ENCODE data around the gene ZMYM4.
A peak's percentile ranks its signal among the peaks of the same experiment; 100 is the strongest.

Gene ZMYM4

DNA sequence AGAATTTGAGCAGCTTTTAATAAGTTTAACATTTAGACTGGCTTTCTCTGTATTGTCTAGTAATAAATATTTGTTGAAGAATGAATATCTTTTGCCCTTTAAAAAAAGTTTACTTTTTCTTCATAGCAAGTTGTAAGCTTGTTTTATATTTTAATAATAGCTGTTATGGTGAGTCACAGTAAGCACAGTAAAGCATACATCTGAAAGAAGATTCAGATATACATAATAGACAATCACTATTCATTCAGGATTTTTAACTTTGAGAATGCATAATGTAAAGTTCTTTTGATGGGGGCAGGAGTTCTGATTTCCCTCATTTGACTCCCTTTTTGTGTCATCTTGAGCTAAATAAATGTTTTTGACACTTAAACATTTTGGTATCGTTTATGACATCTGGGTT lies 66.0 kb downstream of the ZMYM4 start:
- Histone ChIP-seq H3K4me3 (ENCODE audit: low read depth in 1 of 2, low read length in 2 of 2) (no peak overlapping the region), H3K4me1 (ENCODE audit: control insufficient read depth in 1 of 2, insufficient read depth in 2 of 2, low read length in 2 of 2) (no peaks in the 10 kb centered on the region), H3K27ac (ENCODE audit: low read length) (no peak overlapping the region), H3K27me3 (ENCODE audit: low read depth, low read length) (no peaks in the 10 kb centered on the region), H3K9me3 (ENCODE audit: control insufficient read depth in 1 of 2, low read length in 2 of 2) (no peaks in the 10 kb centered on the region), H3K36me3 (ENCODE audit: control insufficient read depth in 1 of 2, insufficient read depth in 2 of 2, low read length in 2 of 2) (peaks cover 0 to 4% of the 10 kb centered on the region in 2 donors)

- no peaks in the 10 kb centered on the region for H3K27me3 ChIP-seq (ENCODE audit: low read depth, low read length)
Observed at GRCh38 chr1:35340519-35340918, 72.0 kb downstream of the ZMYM4 start.

GRCh38 chr1:35345439-35345981 lies 77.0 kb downstream of the ZMYM4 start:
- Histone ChIP-seq H3K4me1 (ENCODE audit: control insufficient read depth in 1 of 2, insufficient read depth in 2 of 2, low read length in 2 of 2) (no peaks in the 10 kb centered on the region), H3K27ac (ENCODE audit: low read length) (no peak overlapping the region), H3K36me3 (ENCODE audit: control insufficient read depth in 1 of 2, insufficient read depth in 2 of 2, low read length in 2 of 2) (no peaks in the 10 kb centered on the region), H3K9me3 (ENCODE audit: control insufficient read depth in 1 of 2, low read length in 2 of 2) (no peaks in the 10 kb centered on the region), H3K4me3 (ENCODE audit: low read depth in 1 of 2, low read length in 2 of 2) (no peak overlapping the region), H3K27me3 (ENCODE audit: low read depth, low read length) (no peaks in the 10 kb centered on the region)

More at GRCh38 chr1:35340519-35340918, 72.0 kb downstream of the ZMYM4 start:
- Histone ChIP-seq H3K4me1 (ENCODE audit: control insufficient read depth in 1 of 2, insufficient read depth in 2 of 2, low read length in 2 of 2) (no peaks in the 10 kb centered on the region), H3K4me3 (ENCODE audit: low read depth in 1 of 2, low read length in 2 of 2) (no peak overlapping the region), H3K9me3 (ENCODE audit: control insufficient read depth in 1 of 2, low read length in 2 of 2) (peaks cover 0 to 2% of the 10 kb centered on the region in 2 donors), H3K36me3 (ENCODE audit: control insufficient read depth in 1 of 2, insufficient read depth in 2 of 2, low read length in 2 of 2) (no peaks in the 10 kb centered on the region), H3K27ac (ENCODE audit: low read length) (no peak overlapping the region)

DNA sequence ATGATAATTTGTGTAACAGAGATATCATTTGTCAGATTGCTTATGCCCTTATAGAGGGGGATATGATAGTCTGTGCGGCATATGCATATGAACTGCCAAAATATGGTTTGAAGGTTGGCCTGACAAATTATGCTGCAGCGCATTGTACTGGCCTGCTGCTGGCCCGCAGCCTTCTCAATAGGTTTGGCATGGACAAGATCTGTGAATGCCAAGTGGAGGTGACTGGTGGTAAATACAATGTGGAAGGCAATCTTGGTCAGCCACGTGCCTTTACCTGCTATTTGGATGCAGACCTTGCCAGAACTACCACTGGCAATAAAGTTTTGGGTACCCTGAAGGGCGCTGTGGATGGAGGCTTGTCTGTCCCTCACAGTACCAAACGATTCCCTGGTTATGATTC lies 82.4 kb downstream of the ZMYM4 start:
- H3K27ac ChIP-seq (ENCODE audit: low read length): no peak overlapping the region

DNA sequence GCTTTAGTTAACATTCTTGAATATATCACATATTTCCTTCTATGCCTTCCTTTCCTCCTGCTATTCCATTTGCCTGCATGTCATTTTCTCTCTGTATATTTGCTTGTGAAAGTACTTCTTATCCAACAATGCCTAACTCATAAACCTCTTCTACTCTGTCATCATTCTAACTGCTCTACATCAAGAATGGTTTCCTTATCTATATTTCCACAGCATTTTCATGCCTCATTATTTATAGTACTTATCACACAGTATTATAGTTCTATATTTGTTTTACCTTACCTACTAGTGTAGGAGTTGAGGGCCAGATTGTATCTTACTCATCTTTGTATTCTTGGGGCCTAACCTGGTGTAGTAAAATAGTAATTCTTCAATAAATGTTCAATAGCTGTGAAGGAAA lies 91.5 kb downstream of the ZMYM4 start:
- Histone ChIP-seq H3K4me1 (ENCODE audit: control insufficient read depth in 1 of 2, insufficient read depth in 2 of 2, low read length in 2 of 2) (no peaks in the 10 kb centered on the region), H3K9me3 (ENCODE audit: control insufficient read depth in 1 of 2, low read length in 2 of 2) (no peaks in the 10 kb centered on the region), H3K4me3 (ENCODE audit: low read depth in 1 of 2, low read length in 2 of 2) (no peak overlapping the region), H3K27me3 (ENCODE audit: low read depth, low read length) (no peaks in the 10 kb centered on the region), H3K36me3 (ENCODE audit: control insufficient read depth in 1 of 2, insufficient read depth in 2 of 2, low read length in 2 of 2) (peaks cover 0 to 9% of the 10 kb centered on the region in 2 donors), H3K27ac (ENCODE audit: low read length) (no peak overlapping the region)

More for the DNA sequence above, 82.4 kb downstream of the ZMYM4 start:
- Histone ChIP-seq H3K36me3 (ENCODE audit: control insufficient read depth in 1 of 2, insufficient read depth in 2 of 2, low read length in 2 of 2) (no peaks in the 10 kb centered on the region), H3K9me3 (ENCODE audit: control insufficient read depth in 1 of 2, low read length in 2 of 2) (no peaks in the 10 kb centered on the region), H3K4me1 (ENCODE audit: control insufficient read depth in 1 of 2, insufficient read depth in 2 of 2, low read length in 2 of 2) (no peaks in the 10 kb centered on the region), H3K4me3 (ENCODE audit: low read depth in 1 of 2, low read length in 2 of 2) (no peak overlapping the region), H3K27me3 (ENCODE audit: low read depth, low read length) (no peaks in the 10 kb centered on the region)

- Histone ChIP-seq H3K27ac (ENCODE audit: low read length) (no peak overlapping the region), H3K36me3 (ENCODE audit: control insufficient read depth in 1 of 2, insufficient read depth in 2 of 2, low read length in 2 of 2) (peaks cover 0 to 9% of the 10 kb centered on the region in 2 donors), H3K4me3 (ENCODE audit: low read depth in 1 of 2, low read length in 2 of 2) (no peak overlapping the region), H3K27me3 (ENCODE audit: low read depth, low read length) (no peaks in the 10 kb centered on the region), H3K4me1 (ENCODE audit: control insufficient read depth in 1 of 2, insufficient read depth in 2 of 2, low read length in 2 of 2) (no peaks in the 10 kb centered on the region), H3K9me3 (ENCODE audit: control insufficient read depth in 1 of 2, low read length in 2 of 2) (no peaks in the 10 kb centered on the region)
Observed at GRCh38 chr1:35361638-35362037, 93.1 kb downstream of the ZMYM4 start.

DNA sequence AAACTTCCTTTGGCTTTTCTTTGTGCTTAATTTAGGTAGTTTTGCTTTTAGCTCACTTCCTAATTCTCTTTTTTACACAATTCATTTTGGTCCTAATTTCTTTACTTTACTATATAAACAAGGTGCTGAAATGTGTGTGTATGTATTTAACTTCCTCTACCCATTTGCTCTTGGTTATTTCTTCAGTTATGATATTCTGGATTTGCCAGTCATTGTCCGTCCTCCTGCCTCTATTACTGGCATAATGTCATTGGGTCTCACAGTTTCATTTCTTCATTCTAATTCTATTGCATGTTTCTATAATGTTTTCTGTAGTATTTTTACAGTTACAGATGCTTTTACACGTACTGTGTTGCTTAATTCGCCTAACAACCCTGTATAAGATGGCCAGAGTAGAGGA lies 96.2 kb downstream of the ZMYM4 start:
- Histone ChIP-seq H3K36me3 (ENCODE audit: control insufficient read depth in 1 of 2, insufficient read depth in 2 of 2, low read length in 2 of 2) (peaks cover 0 to 9% of the 10 kb centered on the region in 2 donors), H3K27me3 (ENCODE audit: low read depth, low read length) (no peaks in the 10 kb centered on the region), H3K27ac (ENCODE audit: low read length) (no peak overlapping the region), H3K4me3 (ENCODE audit: low read depth in 1 of 2, low read length in 2 of 2) (no peak overlapping the region), H3K9me3 (ENCODE audit: control insufficient read depth in 1 of 2, low read length in 2 of 2) (no peaks in the 10 kb centered on the region), H3K4me1 (ENCODE audit: control insufficient read depth in 1 of 2, insufficient read depth in 2 of 2, low read length in 2 of 2) (no peaks in the 10 kb centered on the region)

GRCh38 chr1:35367914-35368313 lies 99.4 kb downstream of the ZMYM4 start:
- Histone ChIP-seq H3K9me3 (ENCODE audit: control insufficient read depth in 1 of 2, low read length in 2 of 2) (no peaks in the 10 kb centered on the region), H3K4me3 (ENCODE audit: low read depth in 1 of 2, low read length in 2 of 2) (no peak overlapping the region), H3K36me3 (ENCODE audit: control insufficient read depth in 1 of 2, insufficient read depth in 2 of 2, low read length in 2 of 2) (no peaks in the 10 kb centered on the region), H3K27me3 (ENCODE audit: low read depth, low read length) (no peaks in the 10 kb centered on the region), H3K27ac (ENCODE audit: low read length) (no peak overlapping the region), H3K4me1 (ENCODE audit: control insufficient read depth in 1 of 2, insufficient read depth in 2 of 2, low read length in 2 of 2) (peaks cover 0 to 5% of the 10 kb centered on the region in 2 donors)

DNA sequence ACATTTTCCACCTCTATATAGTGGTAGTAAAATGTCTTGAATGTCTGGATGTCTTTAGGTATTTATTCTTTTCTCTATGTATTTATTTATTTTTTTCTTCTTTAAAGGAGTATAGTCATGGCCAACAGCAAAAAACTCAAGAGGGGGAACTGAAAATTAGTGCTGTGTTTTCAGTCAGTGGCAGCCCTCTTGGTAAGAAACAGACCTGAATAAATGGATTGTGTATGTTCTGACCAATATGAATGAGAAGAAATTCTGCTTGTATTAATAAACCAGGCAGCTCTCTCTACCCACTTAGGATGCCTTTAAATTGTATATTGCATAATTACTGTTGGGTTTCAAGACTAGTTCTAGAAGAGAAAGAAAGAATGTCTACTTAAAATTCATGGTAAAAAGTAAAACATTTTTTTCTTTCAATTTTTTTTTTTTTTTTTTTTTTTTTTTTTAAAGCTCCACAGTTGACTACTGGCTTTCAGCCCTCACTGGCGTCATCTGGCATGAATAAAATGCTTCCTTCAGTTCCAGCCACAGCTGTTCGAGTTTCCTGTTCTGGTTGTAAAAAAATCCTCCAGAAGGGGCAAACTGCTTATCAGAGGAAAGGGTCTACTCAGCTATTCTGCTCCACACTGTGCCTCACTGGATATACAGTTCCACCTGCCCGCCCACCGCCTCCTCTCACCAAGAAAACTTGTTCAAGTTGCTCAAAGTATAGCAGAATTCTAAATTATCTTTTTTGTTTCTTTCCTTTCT lies 101.6 kb downstream of the ZMYM4 start:
- H3K27ac ChIP-seq (ENCODE audit: low read length): peak overlapping the region; percentile 23
- H3K4me1 ChIP-seq (ENCODE audit: control insufficient read depth in 1 of 2, insufficient read depth in 2 of 2, low read length in 2 of 2): peaks cover 0 to 5% of the 10 kb centered on the region in 2 donors
- H3K9me3 ChIP-seq (ENCODE audit: control insufficient read depth in 1 of 2, low read length in 2 of 2): no peaks in the 10 kb centered on the region
- H3K36me3 ChIP-seq (ENCODE audit: control insufficient read depth in 1 of 2, insufficient read depth in 2 of 2, low read length in 2 of 2): no peaks in the 10 kb centered on the region
- no peak overlapping the region for H3K4me3 ChIP-seq (ENCODE audit: low read depth in 1 of 2, low read length in 2 of 2)
- H3K27me3 ChIP-seq (ENCODE audit: low read depth, low read length): no peaks in the 10 kb centered on the region

DNA sequence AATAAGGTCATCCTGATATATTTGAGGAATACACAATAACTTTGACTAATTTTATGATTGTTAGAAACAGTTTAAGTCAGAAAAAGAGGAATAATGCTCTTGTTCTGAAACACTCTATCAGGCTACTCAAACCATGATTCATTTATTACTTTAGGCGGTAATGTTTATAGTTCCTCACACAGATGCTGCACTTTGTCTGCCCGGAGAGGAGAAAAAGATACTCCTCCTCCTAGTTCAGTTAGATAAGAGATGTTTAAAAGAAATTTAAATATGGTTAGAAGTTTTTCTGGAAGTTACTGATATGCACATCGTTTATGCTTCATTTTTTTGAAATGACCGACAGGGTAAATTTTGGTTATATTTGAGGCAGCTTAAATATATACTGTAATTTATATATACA lies 103.0 kb downstream of the ZMYM4 start:
- no peaks in the 10 kb centered on the region for H3K27me3 ChIP-seq (ENCODE audit: low read depth, low read length)
- peaks cover 0 to 5% of the 10 kb centered on the region in 2 donors for H3K4me1 ChIP-seq (ENCODE audit: control insufficient read depth in 1 of 2, insufficient read depth in 2 of 2, low read length in 2 of 2)
- H3K9me3 ChIP-seq (ENCODE audit: control insufficient read depth in 1 of 2, low read length in 2 of 2): no peaks in the 10 kb centered on the region
- H3K36me3 ChIP-seq (ENCODE audit: control insufficient read depth in 1 of 2, insufficient read depth in 2 of 2, low read length in 2 of 2): no peaks in the 10 kb centered on the region
- no peak overlapping the region for H3K27ac ChIP-seq (ENCODE audit: low read length)
- H3K4me3 ChIP-seq (ENCODE audit: low read depth in 1 of 2, low read length in 2 of 2): no peak overlapping the region

GRCh38 chr1:35377555-35377954 lies 109.0 kb downstream of the ZMYM4 start:
- Histone ChIP-seq H3K27ac (ENCODE audit: low read length) (no peak overlapping the region), H3K27me3 (ENCODE audit: low read depth, low read length) (no peaks in the 10 kb centered on the region), H3K4me1 (ENCODE audit: control insufficient read depth in 1 of 2, insufficient read depth in 2 of 2, low read length in 2 of 2) (no peaks in the 10 kb centered on the region), H3K9me3 (ENCODE audit: control insufficient read depth in 1 of 2, low read length in 2 of 2) (no peaks in the 10 kb centered on the region), H3K4me3 (ENCODE audit: low read depth in 1 of 2, low read length in 2 of 2) (no peak overlapping the region), H3K36me3 (ENCODE audit: control insufficient read depth in 1 of 2, insufficient read depth in 2 of 2, low read length in 2 of 2) (peaks cover 2 to 11% of the 10 kb centered on the region in 2 donors)

Data from muscle layer of duodenum (tissue), 2 donors.